Heart left ventricle (tissue), 16 donors: ENCODE data around the gene COL19A1. TPM values are rescaled to one million over a fixed set of nuclear protein-coding genes. Genes with fewer than 3 reads are reported as not detected.

Experiments
- ATAC-seq, 4 donors: fragments of 200-7000 bp; cut with Tn5 transposase; one replicate each; pipeline ENCODE4 v1.9.1; 2020 to 2022; ENCODE audit warnings: moderate library complexity in 4 of 4, mild to moderate bottlenecking in 3 of 4, moderate number of reproducible peaks in 1 of 4
- DNase-seq, 5 donors: peaks; one replicate each; pipeline ENCODE4 v3.0.0-alpha.2; 2020
- H3K27ac ChIP-seq, 12 donors: fragments of 200-600 bp; sonication (generic) in 4 of 12; one replicate each; pipeline versions ENCODE4 v1.5.0 to v1.8.0; 2016 to 2022; ENCODE audit warnings: mild to moderate bottlenecking in 2 of 12
- H3K27me3 ChIP-seq, 9 donors: fragments of 200-600 bp; sonication (generic) in 2 of 9; one replicate each; pipeline versions ENCODE4 v1.5.1 to v1.8.0; 2016 to 2022; ENCODE audit warnings: mild to moderate bottlenecking in 3 of 9
- H3K36me3 ChIP-seq, 9 donors: fragments of 200-600 bp; sonication (generic) in 2 of 9; one replicate each; pipeline versions ENCODE4 v1.5.0 to v1.8.0; 2018 to 2022; ENCODE audit warnings: mild to moderate bottlenecking in 2 of 9
- H3K4me1 ChIP-seq, 12 donors: fragments of 200-600 bp; sonication (generic) in 4 of 12; one replicate each; pipeline versions ENCODE4 v1.5.0 to v1.8.0; 2016 to 2022; ENCODE audit warnings: mild to moderate bottlenecking in 3 of 12
- H3K4me3 ChIP-seq, 12 donors: fragments of 200-600 bp; sonication (generic) in 4 of 12; one replicate each; pipeline versions ENCODE4 v1.5.0 to v1.8.0; 2017 to 2022; ENCODE audit warnings: mild to moderate bottlenecking in 9 of 12, moderate library complexity in 4 of 12
- H3K9me3 ChIP-seq, 12 donors: fragments of 200-600 bp; sonication (generic) in 4 of 12; one replicate each; pipeline versions ENCODE4 v1.5.0 to v1.8.0; 2016 to 2022; ENCODE audit warnings: mild to moderate bottlenecking in 1 of 12
- CTCF ChIP-seq, 12 donors: fragments of 200-600 bp; sonication (generic) in 4 of 12; IDR thresholded peaks; one replicate each; pipeline versions ENCODE4 v1.5.0 to v1.8.0; 2018 to 2022; ENCODE audit warnings: antibody characterized with exemption in 12 of 12, mild to moderate bottlenecking in 5 of 12
- POLR2A ChIP-seq, 2 donors: fragments of 450-650 bp; IDR thresholded peaks; one replicate each; pipeline ENCODE4 v1.6.1; 2017; ENCODE audit warnings: antibody characterized with exemption in 2 of 2, mild to moderate bottlenecking in 2 of 2, moderate library complexity in 2 of 2
- whole genome bisulfite sequencing, 4 donors: extraction: QIAGEN DNeasy Blood & Tissue Kit in 2 of 4; methylation state at CpG; one replicate each; pipeline versions ENCODE4 v1.1.5 to v1.1.7; 2013 to 2018; 5-methylcytosine and 5-hydroxymethylcytosine counted together
- intact Hi-C, 10 donors: fragments of 100-400 bp; cut with DNase I; formaldehyde crosslinking; loops; one replicate each; pipeline versions ENCODE4 v1.11.1 to v1.14.2; 2022
- polyA plus RNA-seq, 2 donors: library from polyadenylated mRNA; stranded (reverse); fragments of 200-250 nt; gene quantifications; one replicate each; pipeline ENCODE4 v1.2.3, GENCODE V29; 2013
- total RNA-seq, 9 donors: library from RNA; depleted of rRNA in 2 of 9; stranded (reverse); fragments of >200 nt in 2 of 9; fragmentation: NEBNext Ultra II Directional in 3 of 9; extraction: Animal tissue kit (Norgen Biotek cat#: 25700) in 3 of 9; gene quantifications; one replicate each; pipeline versions ENCODE4 v1.1.0 to v1.2.4, GENCODE V29; 2016 to 2023
- donor health status: ischemic (EF 13 %, LVEDD 7.1; RV severe dilation, severe dysfunction).
- donor health status: healthy with polysubstance abuse.
- donor health status: DM: no; HTN: yes; CAD: no.
- donor health status: DM: no; HTN: no; CAD: no.
- donor health status: ischemic (EF 25% LVEDD 6.9; RV normal size, moderate dysfunction).
- donor health status: ischemic (EF 25% LVEDD 5.7; RV mildly dilated, moderate dysfunction).
- donor health status: healthy.
- donor health status: DM: yes; HTN: yes; CAD: no.
- donor health status: ischemic (EF 35%, LVEDD 5.7; RV mildly dilated, moderate dysfunction).
- donor health status: nonischemic (EF 11% LVEDD 7.7; RV severe dilation, severe dysfunction).
- donor health status: DM: yes; HTN: yes; CAD: no.
- donor health status: PGD.
- donor health status: ischemic (EF 29% LVEDD 5.4; RV normal size, mild dysfunction).
- donor health status: nonischemic (EF 23%, LVEDD 6.1; RV moderate dilation, normal function).

The COL19A1 gene
- total and polyA plus RNA-seq, 11 donors: 0.69 to 4.6 (median 1.6) TPM

- Histone ChIP-seq H3K27me3 (peaks cover 0 to 11% (median 0%) of the 10 kb centered on the region in 9 donors), H3K36me3 (no peaks in the 10 kb centered on the region), H3K4me3 (no peak overlapping the region), H3K9me3 (no peaks in the 10 kb centered on the region), H3K27ac (no peak overlapping the region), H3K4me1 (no peaks in the 10 kb centered on the region)
- ATAC-seq (no peak), DNase-seq (no peak)
- intact Hi-C loops: loop anchor here (1.0 to 10.0 kb wide), 12 partner anchors 63 to 793 kb away; no protein-coding TSS in a partner anchor
- 67 to 76% (median 69%) methylated on average over 6 of the region's 6 CpGs for WGBS, 4 donors
- no peak for TF ChIP-seq POLR2A (IDR thresholded peaks at IDR 0.05)
- no peak for TF ChIP-seq CTCF (IDR thresholded peaks at IDR 0.05)
Observed at GRCh38 chr6:70221715-70222438, 355.5 kb downstream of the COL19A1 start.

- no peaks in the 10 kb centered on the region for H3K36me3 ChIP-seq
- no peak overlapping the region for H3K27ac ChIP-seq
- TF ChIP-seq CTCF (IDR thresholded peaks at IDR 0.05) (no peak), POLR2A (IDR thresholded peaks at IDR 0.05) (no peak)
- H3K9me3 ChIP-seq: no peaks in the 10 kb centered on the region
- DNase-seq (no peak), ATAC-seq (no peak)
- H3K4me3 ChIP-seq: no peak overlapping the region
- WGBS, 4 donors: 50 to 81% (median 70%) methylated on average over 2 of the region's 2 CpGs
- H3K27me3 ChIP-seq: peaks cover 0 to 11% (median 0%) of the 10 kb centered on the region in 9 donors
- intact Hi-C loops: loop anchor here (5.0 to 10.0 kb wide), 10 partner anchors 62 to 792 kb away; no protein-coding TSS in a partner anchor
- no peaks in the 10 kb centered on the region for H3K4me1 ChIP-seq
Observed at GRCh38 chr6:70222439-70222749, 356.0 kb downstream of the COL19A1 start.

- no peaks in the 10 kb centered on the region for H3K36me3 ChIP-seq
- no peak overlapping the region for H3K27ac ChIP-seq
- H3K4me1 ChIP-seq: no peaks in the 10 kb centered on the region
- H3K4me3 ChIP-seq: no peak overlapping the region
- 56 to 67% (median 61%) methylated on average over 2 of the region's 2 CpGs for WGBS, 4 donors
- no peaks in the 10 kb centered on the region for H3K9me3 ChIP-seq
- ATAC-seq (peak in 2 of 4 donors; percentile 56 to 70), DNase-seq (peak in 1 of 5 donors; percentile 12)
- TF ChIP-seq CTCF (IDR thresholded peaks at IDR 0.05): no peak
- TF ChIP-seq POLR2A (IDR thresholded peaks at IDR 0.05): no peak
- intact Hi-C loops: loop anchor here in 6 of 10 donors (10.0 kb wide), 5 partner anchors 60 to 790 kb away; no protein-coding TSS in a partner anchor
- no peaks in the 10 kb centered on the region for H3K27me3 ChIP-seq
Observed at GRCh38 chr6:70225055-70225454, 358.7 kb downstream of the COL19A1 start.

GRCh38 chr6:70231311-70231710 is 365.0 kb downstream of the COL19A1 start:
- TF ChIP-seq CTCF (IDR thresholded peaks at IDR 0.05): no peak
- no peak for TF ChIP-seq POLR2A (IDR thresholded peaks at IDR 0.05)
- no peak overlapping the region for H3K4me3 ChIP-seq
- DNase-seq (no peak), ATAC-seq (no peak)
- WGBS, 4 donors: 70 to 76% (median 73%) methylated on average over 2 of the region's 2 CpGs
- H3K36me3 ChIP-seq: no peaks in the 10 kb centered on the region
- H3K9me3 ChIP-seq: no peaks in the 10 kb centered on the region
- no peaks in the 10 kb centered on the region for H3K27me3 ChIP-seq
- H3K4me1 ChIP-seq: no peaks in the 10 kb centered on the region
- intact Hi-C loops: no loop called here
- no peak overlapping the region for H3K27ac ChIP-seq
